HG02588 (cell line): Measurements from ENCODE around the gene MYBPC1.

ENCODE experiments used
- ATAC-seq: cut with Tn5 transposase; IDR thresholded peaks from one replicate; pipeline ENCODE4 v1.9.1; 2021; ENCODE audit warnings: mild to moderate bottlenecking, moderate library complexity; ENCODE audit not compliant: unreplicated experiment

Gene MYBPC1

DNA sequence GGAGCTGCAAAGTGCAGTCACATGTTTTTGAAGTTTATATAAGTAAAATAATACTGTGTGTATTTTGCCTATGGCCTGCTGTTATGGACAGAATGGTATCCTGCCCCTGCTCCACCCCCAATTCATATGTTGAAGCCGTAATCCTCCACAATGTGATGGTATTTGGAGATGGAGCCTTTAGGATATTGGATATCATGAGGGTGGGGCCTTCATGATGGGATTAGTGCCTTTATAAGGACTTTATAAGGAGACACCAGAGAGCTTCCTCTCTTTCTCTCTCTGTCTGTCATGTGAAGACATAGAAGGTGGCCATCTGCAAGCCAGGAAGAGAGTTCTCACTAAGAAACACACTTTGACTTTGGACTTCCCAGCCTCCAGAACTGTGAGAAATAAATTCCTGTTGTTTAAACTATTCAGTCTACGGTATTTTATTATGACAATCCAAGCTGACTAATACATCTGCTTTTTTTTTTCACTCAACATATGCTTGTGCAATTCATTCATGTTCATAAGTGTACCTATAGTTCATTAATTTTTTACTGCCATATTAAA lies 99.6 kb downstream of the MYBPC1 start:
- ATAC-seq = no peak

DNA sequence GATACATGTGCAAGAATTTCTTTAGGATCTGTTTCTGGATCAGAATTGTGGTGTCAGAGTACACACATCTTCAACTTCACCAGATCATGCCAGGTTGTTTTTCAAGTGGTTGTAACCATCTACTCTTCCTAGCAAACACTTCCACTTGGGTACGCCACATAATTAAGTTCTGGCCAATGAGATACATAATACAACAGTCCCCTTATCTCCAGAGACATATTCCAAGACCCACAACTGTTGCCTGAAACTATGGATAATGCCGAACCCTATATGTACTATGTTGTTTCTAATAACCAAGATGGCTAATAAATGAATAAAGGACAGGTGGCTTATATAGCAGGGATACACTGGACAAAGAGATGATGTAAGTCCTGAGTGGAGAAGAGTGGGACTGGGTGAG lies 100.2 kb downstream of the MYBPC1 start:
- no peak for ATAC-seq

DNA sequence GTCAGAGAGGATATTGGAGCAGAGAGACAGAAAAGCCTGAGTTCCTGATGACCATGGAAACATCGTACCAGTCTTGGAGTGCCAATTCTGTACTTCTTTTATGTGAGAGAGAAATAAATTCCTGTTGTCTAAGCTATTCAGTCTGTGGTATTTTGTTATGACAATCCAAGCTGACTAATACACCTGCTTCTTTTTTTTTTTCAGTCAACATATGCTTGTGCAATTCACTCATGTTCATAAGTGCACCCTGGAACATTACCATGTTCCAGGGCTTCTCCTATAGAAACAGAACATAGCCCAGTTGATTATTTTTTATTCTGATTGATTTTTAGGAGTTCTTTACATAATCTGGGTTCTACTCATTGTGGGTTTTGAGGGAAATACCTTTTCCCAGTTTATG lies 100.9 kb downstream of the MYBPC1 start:
- no peak for ATAC-seq

DNA sequence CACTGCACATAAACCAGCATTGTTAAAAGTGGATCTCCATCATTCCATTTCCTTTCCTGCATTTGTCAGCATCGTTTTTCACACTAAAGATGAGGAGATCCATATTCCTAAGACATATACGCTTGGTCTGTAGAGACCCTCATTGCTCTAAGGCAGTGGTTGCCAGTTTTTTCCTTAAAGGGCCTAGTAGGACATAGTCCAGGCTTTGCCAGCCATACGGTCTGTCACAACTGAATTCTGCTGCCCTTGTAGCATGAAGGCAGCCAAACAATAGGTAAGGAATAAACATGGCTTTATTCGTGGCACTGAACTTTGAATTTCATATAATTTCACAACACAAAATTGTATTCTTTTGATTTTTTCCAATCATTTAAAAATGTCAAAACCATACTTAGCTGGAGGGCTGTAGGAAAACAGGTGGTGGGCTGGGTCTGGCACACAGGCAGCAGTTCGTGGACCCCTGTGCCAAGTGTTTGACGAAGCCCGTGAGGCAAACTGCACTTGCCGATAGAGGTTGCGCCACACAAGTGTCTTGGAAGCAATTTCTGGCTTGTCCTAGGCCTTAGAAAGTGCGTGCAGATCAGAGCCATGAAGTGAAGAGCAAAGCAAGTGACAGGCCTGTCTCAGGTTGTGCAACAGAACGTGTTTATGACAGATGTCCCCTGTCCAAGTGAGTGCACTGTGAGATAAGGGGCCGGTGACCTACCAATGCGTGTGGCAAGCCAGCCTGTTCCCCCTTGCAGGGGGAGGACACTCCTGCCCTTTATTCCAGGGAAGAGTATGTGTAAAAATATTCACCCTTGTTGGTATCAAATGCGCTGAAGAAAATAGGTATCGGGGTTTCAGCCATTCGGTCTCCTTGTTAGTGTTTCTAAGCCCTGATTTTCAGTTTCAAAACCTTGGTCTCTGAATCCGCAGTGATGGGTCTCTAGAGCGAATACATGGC lies 101.8 kb downstream of the MYBPC1 start:
- no peak for ATAC-seq

DNA sequence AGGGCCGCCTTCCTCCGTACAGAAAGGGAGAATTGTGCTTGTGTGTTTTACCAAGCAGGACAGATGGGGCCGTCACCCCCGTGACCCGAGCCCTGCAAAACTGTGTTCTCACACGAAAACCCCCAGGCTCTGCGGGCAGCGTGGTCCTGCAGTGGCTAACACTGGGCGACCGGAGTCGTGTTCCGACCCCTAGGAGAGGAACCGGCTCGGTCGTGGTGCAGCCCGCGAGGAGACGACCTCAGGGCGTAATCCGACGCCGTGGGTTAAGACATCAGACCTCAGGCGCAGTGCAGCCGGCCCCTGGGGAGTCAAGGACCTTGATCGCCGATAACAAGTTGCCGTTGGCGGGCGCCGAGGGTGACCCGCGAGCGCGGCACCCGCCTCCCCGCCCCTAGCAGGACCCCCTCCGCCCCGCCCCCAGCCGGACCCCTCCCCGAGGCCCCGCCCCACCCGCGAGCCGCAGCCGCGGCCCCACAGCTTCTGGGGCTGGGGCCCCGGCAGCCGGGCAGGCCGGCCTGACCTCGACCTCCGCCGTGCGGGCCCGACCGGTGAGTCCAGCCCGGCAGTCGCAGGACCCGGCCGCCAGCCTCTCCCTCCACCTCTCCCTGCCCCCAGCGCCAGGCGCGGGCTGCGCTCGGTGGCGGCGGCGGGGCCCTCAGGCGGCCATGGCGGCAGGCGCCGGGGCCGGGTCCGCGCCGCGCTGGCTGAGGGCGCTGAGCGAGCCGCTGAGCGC lies 102.6 kb downstream of the MYBPC1 start, which contains the start of gene CHPT1:
CHPT1 (plus strand) TSS at position 444 of the 733 bp plus-strand sequence; CDS start at position 666, 222 bp downstream.
- peak; percentile 63 for ATAC-seq

DNA sequence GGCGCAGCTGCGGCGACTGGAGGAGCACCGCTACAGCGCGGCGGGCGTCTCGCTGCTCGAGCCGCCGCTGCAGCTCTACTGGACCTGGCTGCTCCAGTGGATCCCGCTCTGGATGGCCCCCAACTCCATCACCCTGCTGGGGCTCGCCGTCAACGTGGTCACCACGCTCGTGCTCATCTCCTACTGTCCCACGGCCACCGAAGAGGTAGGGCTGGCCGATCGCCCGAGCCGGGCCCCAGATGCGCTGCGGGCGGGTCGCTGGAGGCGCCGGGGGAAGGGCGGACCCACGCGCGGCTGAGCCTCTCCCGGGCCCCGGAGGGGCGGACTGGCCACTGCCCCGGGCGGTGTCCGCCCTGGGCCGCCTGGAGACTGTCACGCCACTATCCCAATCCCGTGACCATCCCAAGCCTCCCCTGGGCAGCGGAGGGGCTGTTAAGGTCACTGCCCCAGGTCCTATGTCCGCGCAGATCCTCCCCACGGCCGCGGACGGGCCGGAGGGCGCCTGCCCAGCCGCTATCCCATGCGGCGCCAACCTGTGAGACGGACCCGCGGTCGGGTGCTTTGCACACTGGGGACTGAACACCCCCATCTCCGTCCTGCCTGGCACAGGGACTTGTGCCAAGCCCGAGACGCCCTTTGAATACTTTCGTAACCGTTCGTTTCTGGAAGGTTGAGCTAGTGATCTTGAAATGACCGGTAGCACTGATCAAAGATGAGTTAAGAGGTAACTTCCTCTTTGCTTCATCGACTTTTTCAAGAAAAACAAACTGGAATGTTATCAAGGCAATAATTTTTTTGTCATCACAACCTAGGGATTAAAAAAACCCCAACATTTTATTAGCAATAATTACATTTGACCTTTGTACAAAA lies 103.4 kb downstream of the MYBPC1 start:
- ATAC-seq = peak; percentile 33

DNA sequence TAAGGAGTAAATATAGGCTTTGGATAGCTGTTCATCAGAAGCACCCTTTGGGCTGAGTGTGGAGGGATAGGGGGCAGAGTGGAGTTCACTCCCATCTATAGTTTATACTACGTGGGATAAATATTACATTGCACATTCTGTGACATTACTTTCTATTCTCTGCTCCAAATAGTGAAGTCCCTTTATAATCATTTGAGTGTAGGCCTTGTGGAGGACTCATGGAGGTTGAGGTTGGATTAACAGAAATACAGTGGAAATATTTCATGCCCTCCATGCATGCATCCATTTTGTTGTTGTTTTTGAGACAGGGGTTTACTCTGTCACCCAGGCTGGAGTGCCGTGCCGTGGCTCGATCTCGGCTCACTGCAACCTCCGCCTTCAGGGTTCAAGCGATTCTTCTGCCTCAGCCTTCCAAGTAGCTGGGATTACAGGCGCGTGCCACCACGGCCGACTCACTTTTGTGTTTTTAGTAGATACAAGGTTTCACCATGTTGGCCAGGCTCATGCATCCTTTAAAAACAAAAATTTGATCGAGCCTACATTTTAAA lies 104.1 kb downstream of the MYBPC1 start:
- ATAC-seq = no peak

DNA sequence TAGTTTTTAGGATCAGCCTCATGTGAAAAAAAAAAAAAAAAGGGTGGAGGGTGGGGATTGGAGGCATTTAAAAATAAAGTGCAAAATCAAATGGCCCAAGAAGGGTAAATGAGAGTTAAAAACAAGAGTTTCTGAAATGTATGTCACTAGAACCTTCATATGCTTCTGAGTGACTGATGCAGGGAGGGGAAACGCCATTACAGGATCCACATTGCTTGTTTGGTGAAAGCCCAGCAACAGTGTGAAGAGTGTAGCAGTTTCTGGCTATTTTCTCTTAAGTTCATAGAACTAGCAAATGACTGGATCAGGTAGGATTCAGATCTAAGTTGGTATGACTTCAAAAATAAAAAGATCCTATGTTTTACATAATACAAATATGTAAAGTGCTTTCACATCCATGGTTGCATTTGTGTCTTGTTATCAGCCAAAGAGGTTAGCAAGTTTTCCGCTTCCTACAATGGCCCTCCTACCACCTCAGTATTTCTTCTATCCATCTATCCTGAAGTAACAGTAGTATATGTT lies 105.6 kb downstream of the MYBPC1 start:
- no peak for ATAC-seq

DNA sequence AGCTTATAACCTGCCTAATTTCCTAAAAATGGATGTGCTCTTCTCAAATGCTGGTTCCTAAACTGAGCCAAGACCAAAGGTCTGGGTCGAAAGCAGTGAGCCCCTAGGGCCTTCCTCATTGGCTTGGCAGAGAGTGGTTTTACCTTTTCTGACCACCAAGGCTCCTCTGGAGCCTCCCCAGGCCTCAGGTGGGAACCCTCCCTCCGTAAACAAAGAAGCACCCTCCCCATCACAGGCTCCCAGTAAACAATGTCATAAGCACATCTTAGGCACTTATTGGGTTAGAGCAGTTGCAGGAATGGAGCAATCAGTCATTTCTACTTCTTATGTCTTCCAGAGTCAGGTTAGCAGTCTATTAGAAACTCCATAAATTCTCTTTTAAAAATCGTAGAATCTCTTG lies 108.7 kb downstream of the MYBPC1 start:
- no peak for ATAC-seq

DNA sequence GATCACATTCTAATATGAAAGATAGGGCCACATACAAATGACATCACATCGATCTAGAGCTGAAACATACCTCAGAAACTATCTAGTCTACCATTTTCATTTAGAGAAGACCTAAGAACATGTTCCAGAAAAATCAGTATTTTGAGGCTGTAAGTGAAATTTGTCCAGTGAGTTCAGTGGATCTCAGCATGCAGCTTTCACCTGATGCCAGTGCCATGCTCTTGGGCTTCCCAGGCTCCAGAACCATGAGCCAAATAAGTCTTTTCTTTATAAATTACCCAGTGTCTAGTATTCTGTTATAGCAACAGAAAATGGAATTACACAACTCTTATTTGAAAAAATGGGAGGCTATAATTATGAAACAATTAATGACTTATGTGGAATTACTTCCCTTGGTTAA lies 111.6 kb downstream of the MYBPC1 start:
- ATAC-seq = no peak

DNA sequence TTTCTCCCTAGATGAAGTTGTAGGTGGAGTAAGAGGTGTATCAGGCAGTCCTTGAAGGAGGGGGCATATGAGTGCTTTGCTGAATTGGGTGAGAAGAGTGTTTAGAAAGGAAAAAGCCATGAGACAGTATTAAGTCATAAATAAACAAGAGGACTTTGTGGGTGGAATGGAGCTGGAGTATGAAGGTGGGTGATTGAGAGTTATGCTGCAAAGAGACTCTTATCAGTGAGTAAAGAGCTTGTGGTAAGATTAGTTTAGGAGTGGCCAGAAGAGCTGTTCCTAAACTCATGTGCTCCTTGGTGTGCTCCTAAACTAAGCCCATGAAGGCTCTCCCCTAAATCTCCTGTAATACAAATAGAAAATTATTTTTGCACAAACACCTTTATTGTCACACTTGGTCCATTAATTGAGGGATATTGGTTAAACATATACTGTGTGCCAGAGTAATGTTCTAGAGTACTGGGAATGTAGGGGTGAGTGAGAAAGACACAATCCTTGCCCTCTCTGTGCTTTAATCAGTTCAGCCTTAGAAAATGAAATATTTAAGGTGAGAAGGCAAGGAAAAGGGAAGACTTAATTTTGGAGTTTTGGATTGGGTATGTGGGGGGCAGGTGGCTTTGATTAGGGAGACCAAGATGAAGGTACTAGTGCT lies 112.5 kb downstream of the MYBPC1 start:
- ATAC-seq = no peak

DNA sequence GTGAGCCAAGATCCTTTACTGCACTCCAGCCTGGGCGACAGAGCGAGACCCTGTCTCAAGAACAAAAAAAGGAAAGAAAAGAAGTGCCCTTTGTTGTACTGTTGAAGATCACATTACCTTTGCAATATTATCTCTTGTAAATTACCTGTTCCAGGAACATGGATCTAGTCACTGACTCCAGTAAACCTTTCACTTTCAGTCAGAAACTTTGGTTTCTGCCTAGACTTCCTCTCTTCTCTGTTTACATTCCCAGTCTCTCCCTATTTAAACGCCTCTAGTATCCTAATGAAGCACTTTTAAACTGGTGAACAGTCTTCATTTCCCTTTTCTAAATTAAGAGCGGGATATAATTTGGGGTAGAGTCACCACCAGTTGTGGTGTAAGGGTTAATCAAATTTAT lies 115.5 kb downstream of the MYBPC1 start:
- no peak for ATAC-seq

DNA sequence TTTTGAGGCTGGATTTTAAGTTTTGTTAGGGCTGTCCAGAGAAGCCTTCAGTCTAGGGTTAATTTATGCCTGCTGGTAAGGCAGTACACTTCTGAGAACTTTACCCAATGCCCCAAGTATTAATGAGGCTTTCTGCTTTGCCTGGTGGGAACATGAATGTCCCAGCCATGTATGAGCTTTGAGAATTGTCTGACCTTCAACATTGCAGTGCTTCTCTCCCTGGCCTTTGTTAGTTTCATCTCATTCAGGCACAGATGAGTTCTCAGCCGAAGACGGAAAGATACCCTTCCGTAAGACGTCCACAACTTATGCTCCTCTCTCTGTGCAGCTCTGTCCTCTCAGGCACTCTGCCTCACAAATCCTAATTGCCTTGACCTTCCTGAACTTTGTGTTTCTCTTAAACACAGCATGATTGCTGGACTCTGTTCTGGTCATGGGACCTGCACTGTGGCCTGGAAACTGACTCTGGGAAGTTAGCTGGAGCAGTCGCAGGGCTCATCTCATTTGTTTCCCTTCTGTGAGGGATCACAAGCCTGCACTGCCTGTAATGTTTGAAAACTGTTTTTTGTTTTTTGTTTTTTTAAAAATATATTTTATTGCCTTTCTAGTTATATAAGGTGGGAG lies 118.4 kb downstream of the MYBPC1 start:
- no peak for ATAC-seq

DNA sequence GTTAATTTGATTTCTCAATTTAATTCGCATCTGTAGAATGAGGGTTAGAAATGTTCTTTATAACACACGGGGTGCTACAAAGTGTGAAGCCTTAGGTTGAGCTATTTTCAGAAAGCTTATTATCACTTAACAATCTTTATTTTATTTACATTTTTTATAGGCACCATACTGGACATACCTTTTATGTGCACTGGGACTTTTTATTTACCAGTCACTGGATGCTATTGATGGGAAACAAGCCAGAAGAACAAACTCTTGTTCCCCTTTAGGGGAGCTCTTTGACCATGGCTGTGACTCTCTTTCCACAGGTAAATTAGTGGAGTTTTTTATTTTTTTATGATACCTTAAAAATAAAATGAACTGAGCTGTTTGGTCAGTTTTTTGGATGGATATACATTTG lies 119.2 kb downstream of the MYBPC1 start:
- ATAC-seq = no peak

DNA sequence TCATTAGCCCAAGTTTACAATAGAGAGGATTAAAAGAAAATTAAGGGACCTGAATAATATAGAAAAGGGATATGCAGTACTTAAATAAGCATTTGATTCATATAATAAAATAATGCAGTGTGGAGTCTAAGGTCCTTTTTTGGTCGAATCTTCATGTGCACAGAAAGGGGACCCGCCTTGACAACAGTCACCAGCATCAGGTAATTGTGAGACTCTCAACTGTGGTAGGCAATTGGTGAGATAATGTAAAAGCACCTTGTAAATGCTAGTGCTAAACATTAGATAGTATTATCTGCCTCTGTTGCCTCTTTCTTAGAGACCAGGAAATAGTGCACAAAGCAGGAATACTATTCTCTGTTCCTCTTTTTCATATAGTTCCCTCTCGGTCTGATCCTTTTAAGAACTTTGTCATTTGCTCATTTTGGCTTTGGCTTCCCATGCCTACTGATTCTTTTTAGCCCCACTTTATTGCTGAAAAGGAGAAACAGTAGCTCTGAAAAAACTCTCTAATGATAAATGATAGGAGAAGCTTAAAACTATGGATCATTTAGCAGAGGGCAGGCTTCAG lies 120.2 kb downstream of the MYBPC1 start:
- ATAC-seq = no peak

DNA sequence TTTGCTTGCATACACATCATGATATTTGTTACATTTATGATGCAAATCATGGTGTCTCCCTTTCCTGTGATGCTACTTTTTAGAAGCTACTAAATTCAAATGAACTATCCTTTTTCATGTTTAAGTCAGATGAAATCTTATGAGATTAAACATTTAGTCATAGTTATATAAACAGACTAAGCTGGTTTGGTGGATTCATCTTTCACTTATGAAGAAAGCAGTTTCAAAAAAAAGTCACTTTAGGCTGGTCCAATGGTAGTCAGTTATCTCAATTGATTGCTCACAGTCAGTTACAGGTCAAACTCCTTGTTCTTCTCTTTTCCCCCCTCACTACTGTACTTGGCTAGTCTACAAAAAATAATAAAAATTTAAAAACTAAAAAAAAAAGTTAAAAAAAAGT lies 124.8 kb downstream of the MYBPC1 start:
- ATAC-seq = no peak

DNA sequence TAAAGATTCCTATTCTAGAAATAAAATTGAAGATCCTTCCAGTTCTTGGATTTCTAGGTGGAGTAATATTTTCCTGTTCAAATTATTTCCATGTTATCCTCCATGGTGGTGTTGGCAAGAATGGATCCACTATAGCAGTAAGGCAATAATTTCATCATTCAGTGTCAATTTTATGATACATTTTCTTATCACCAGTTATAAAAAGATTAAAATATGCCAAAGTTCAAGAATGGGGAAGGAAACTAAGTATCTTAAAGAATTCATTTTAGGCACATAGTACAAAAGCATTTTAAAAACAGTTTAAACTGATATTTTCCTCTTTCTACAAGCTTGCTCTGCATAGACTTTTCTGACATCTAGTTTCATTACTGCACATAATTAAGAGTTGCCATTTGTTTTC lies 125.3 kb downstream of the MYBPC1 start:
- no peak for ATAC-seq

DNA sequence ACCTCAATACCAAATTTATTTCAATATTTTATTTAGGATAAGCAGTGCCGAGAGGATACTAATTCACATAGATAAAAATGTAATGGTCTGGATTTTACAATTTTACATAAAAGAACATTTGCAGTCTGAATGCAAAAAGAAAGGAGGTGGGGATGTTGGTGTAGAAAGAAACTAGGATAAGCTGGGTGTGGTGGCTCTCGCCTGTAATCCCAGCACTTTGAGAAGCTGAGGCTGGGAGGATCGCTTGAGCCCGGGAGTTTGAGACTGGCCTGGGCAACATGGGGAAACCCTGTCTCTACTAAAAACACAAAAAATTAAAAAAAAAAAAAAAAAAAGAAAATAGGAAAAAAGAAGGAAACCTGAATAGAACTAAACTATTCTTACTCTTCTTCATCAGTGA lies 127.6 kb downstream of the MYBPC1 start:
- no peak for ATAC-seq

DNA sequence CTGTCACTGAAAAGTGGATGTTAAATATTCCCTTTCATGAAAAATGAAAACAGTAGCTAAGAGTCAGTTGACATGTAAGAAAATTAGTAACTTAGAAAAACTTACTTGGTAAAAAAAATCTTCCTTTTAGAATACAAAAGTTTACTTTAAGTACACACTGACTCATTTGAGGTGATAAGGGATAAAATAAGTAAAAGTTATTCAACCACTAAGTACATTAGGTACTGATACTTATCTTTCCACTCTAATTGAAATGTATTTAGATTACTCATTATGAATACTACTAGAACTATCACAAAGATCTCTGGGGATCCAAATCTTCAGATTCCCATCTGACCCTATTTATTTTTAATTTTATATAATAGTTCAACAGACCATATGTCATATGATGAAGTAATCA lies 132.3 kb downstream of the MYBPC1 start:
- no peak for ATAC-seq
